ENCODE measurements around the gene MBD4.

DNA sequence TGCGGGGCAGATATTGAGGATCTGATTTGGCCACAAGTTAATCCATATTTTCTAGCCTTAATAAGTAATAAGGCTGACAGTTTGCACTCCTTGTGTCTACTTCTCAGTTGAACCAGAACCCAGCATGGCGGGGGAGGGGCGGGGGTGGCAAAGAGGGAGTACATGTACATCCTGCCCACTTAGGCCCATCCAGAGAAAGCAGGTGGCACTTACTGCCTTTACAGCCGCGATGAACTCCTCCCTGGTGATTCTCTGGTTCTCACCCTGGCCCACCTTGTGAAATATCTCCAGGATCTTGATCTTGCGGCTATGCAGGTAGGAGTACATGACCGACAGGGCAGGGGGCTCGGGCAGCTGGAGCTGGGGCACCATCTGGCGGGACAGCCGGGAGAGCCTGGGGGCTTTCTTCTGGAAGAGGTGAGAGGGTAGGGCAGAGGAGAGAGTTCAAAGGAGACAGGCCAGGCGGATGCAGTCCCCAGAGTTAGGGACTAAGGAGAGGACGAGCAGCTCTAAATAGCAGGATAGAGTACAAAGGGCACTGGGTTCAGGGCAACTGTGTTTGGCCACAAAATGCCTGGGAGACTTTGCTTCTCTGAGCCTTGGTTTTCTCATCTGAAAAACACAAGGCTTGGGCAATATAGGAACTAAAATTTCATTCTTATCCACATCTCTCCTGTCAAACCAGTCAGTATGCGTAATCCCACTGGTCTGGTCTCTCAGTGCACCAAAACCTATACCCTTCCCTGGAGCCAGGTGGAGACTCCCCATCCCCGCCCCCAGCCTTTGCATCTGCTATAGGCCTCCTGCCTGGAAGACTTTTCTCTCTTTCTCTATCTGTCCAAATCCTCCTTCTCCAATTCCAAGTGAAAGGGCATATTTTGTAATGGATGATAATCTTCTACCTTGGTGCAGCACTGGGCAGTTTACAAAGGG is 21.4 kb downstream of the MBD4 start:
- TF ChIP-seq, protein P1, sequence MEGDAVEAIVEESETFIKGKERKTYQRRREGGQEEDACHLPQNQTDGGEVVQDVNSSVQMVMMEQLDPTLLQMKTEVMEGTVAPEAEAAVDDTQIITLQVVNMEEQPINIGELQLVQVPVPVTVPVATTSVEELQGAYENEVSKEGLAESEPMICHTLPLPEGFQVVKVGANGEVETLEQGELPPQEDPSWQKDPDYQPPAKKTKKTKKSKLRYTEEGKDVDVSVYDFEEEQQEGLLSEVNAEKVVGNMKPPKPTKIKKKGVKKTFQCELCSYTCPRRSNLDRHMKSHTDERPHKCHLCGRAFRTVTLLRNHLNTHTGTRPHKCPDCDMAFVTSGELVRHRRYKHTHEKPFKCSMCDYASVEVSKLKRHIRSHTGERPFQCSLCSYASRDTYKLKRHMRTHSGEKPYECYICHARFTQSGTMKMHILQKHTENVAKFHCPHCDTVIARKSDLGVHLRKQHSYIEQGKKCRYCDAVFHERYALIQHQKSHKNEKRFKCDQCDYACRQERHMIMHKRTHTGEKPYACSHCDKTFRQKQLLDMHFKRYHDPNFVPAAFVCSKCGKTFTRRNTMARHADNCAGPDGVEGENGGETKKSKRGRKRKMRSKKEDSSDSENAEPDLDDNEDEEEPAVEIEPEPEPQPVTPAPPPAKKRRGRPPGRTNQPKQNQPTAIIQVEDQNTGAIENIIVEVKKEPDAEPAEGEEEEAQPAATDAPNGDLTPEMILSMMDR (conservative IDR thresholded peaks at IDR 0.05), result no peak
- TF ChIP-seq ZFX (IDR thresholded peaks at IDR 0.05), result no peak

Data from C4-2B (cell line).